ENCODE results near the gene CENPU. TPM values are rescaled to one million over a fixed set of nuclear protein-coding genes. Genes with fewer than 3 reads are reported as not detected.
"Not testable (repeated sequence)": the region's sequence is repeated elsewhere in the genome, so short reads cannot be mapped to it uniquely, and the experiment has no call there.

The CENPU gene
- total and polyA plus RNA-seq, 2 of the 13 experiments (the other 11 are each of a cell fraction or from before 2014, with no cell fraction given): 11.7 to 35.8 TPM

GRCh38 chr4:184744236-184744635, 10.3 kb upstream of the CENPU start:
- H3K9ac ChIP-seq (ENCODE audit: insufficient read depth, low read depth, low read length): no peak overlapping the region
- no peaks in the 10 kb centered on the region for H4K20me1 ChIP-seq (ENCODE audit: insufficient read depth, low read length)
- FAIRE-seq (no peak), DNase-seq (ENCODE audit: low spot score) (no peak), ATAC-seq (no peak)
- H3K79me2 ChIP-seq (ENCODE audit: insufficient read depth, low read length): no peaks in the 10 kb centered on the region
- 52% methylated on average over 5 of the region's 10 CpGs for WGBS (ENCODE audit: low lambda C conversion rate)
- no peaks in the 10 kb centered on the region for H3K9me3 ChIP-seq (ENCODE audit: low read length)
- in situ Hi-C loops (cut with HindIII; ENCODE audit: extremely low pct_ligation_motif_present, low pct_unique_long_range_greater_than_20kb): loop anchor here (10.0 kb wide), 1 partner anchor 81 kb away; the partner anchor contains the start of gene ACSL1
- H3K27me3 ChIP-seq (ENCODE audit: control insufficient read depth in 1 of 2, insufficient read depth in 2 of 2, low read length in 2 of 2): no peaks in the 10 kb centered on the region
- H3K36me3 ChIP-seq (replicated peaks in 1 of 2; ENCODE audit: control insufficient read depth in 1 of 2, insufficient read depth in 2 of 2, low read length in 2 of 2): no peaks in the 10 kb centered on the region
- no TSS peak for BruUV-seq (replicated peaks)
- H2AFZ ChIP-seq (ENCODE audit: low read length): no peak overlapping the region
- no peak overlapping the region for H3K27ac ChIP-seq (ENCODE audit: extremely low read length, insufficient read depth, low read length)
- no peak for TF ChIP-seq TFDP2 (CRISPR knock-in tag; IDR thresholded peaks at IDR 0.05)
- TF ChIP-seq FOXM1 (CRISPR knock-in tag; IDR thresholded peaks at IDR 0.05): no peak
- TF ChIP-seq ZNF17 (CRISPR knock-in tag; IDR thresholded peaks at IDR 0.05): no peak
- TF ChIP-seq ZNF570 (CRISPR knock-in tag; IDR thresholded peaks at IDR 0.05; ENCODE audit: borderline replicate concordance): no peak
- peak overlapping the region; percentile 55 for H3K4me2 ChIP-seq (ENCODE audit: low read depth, low read length)
- peaks cover 53% of the 10 kb centered on the region for H3K4me1 ChIP-seq (ENCODE audit: insufficient read depth, low read length)
- peak overlapping the region in 1 of 3 experiments; percentile 10; a peak in 1 of 6 replicates for H3K4me3 ChIP-seq (replicated peaks in 1 of 3; ENCODE audit: insufficient read depth in 1 of 3, low read depth in 2 of 3, low read length in 3 of 3)
- ChIA-PET POLR2A (no interaction called here), CTCF (ENCODE audit: low intra/inter-chr PET ratio, low total read pairs) (no interaction called here)
- intact Hi-C loops (cut with micrococcal nuclease; ENCODE audit: unreplicated experiment): loop anchor here (2.0 to 10.0 kb wide), 3 partner anchors 175 to 1291 kb away; no protein-coding TSS in a partner anchor

DNA sequence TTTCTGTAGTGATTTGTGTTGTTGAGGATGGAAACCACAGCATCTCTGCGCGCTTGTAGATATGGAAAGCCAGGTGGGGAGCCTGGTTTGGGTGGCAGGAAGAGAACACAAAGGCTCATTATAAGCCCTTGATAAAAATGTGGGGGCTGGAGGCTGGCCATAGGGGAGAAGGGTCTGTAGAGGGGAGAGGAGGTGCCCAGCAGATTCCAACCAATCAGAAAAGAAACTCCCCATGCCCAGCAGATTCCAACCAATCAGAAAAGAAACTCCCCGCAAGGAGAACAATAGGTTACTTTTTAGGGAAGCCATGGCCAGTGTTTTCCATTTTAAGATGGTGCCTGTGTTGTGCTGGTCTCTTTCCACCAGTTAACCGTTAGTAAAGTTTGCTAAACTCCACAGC, 9.8 kb upstream of the CENPU start:
- Histone ChIP-seq H3K4me3 (replicated peaks in 1 of 3; ENCODE audit: insufficient read depth in 1 of 3, low read depth in 2 of 3, low read length in 3 of 3) (no peak overlapping the region), H4K20me1 (ENCODE audit: insufficient read depth, low read length) (no peaks in the 10 kb centered on the region), H3K9me3 (ENCODE audit: low read length) (no peaks in the 10 kb centered on the region), H3K36me3 (replicated peaks in 1 of 2; ENCODE audit: control insufficient read depth in 1 of 2, insufficient read depth in 2 of 2, low read length in 2 of 2) (no peaks in the 10 kb centered on the region), H3K4me1 (ENCODE audit: insufficient read depth, low read length) (peaks cover 53% of the 10 kb centered on the region), H3K27me3 (ENCODE audit: control insufficient read depth in 1 of 2, insufficient read depth in 2 of 2, low read length in 2 of 2) (no peaks in the 10 kb centered on the region), H3K27ac (ENCODE audit: extremely low read length, insufficient read depth, low read length) (no peak overlapping the region), H2AFZ (ENCODE audit: low read length) (no peak overlapping the region), H3K9ac (ENCODE audit: insufficient read depth, low read depth, low read length) (no peak overlapping the region), H3K79me2 (ENCODE audit: insufficient read depth, low read length) (no peaks in the 10 kb centered on the region), H3K4me2 (ENCODE audit: low read depth, low read length) (peak overlapping the region; percentile 55)
- CTCF ChIA-PET (ENCODE audit: low intra/inter-chr PET ratio, low total read pairs): no interaction called here
- ATAC-seq (no peak), DNase-seq (ENCODE audit: low spot score) (no peak), FAIRE-seq (no peak)
- POLR2A ChIA-PET: no interaction called here
- in situ Hi-C loops (cut with HindIII; ENCODE audit: extremely low pct_ligation_motif_present, low pct_unique_long_range_greater_than_20kb) (loop anchor here (10.0 kb wide), 1 partner anchor 81 kb away; the partner anchor contains the start of gene ACSL1), intact Hi-C loops (cut with micrococcal nuclease; ENCODE audit: unreplicated experiment) (loop anchor here (2.0 to 10.0 kb wide), 3 partner anchors 175 to 1291 kb away; no protein-coding TSS in a partner anchor)
- TF ChIP-seq ZNF724P (CRISPR knock-in tag; IDR thresholded peaks at IDR 0.05; ENCODE audit: borderline replicate concordance) (no peak), ZFP41 (CRISPR knock-in tag; IDR thresholded peaks at IDR 0.05; ENCODE audit: borderline replicate concordance) (no peak), ZNF296 (CRISPR knock-in tag; conservative IDR thresholded peaks at IDR 0.05) (no peak)
- BruUV-seq (replicated peaks): no TSS peak
- WGBS (ENCODE audit: low lambda C conversion rate): 67% methylated on average over 4 of the region's 4 CpGs

DNA sequence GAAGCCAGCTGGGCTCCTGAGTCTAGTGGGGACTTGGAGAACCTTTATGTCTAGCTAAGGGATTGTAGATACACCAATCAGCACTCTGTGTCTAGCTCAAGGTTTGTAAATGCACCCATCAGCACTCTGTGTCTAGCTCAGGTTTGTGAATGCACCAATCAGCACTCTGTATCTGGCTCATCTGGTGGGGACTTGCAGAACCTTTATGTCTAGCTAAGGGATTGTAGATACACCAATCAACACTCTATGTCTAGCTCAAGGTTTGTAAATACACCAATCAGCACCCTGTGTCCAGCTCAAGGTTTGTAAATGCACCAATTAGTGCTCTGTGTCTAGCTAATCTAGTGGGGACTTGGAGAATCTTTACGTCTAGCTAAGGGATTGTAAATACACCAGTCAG, 7.8 kb upstream of the CENPU start:
- H3K79me2 ChIP-seq (ENCODE audit: insufficient read depth, low read length); H3K27me3 ChIP-seq (ENCODE audit: control insufficient read depth in 1 of 2, insufficient read depth in 2 of 2, low read length in 2 of 2); POLR2A ChIA-PET; H3K4me2 ChIP-seq (ENCODE audit: low read depth, low read length); H3K9me3 ChIP-seq (ENCODE audit: low read length); H4K20me1 ChIP-seq (ENCODE audit: insufficient read depth, low read length); BruUV-seq (replicated peaks); FAIRE-seq; H3K27ac ChIP-seq (ENCODE audit: extremely low read length, insufficient read depth, low read length); CTCF ChIA-PET (ENCODE audit: low intra/inter-chr PET ratio, low total read pairs); H3K36me3 ChIP-seq (replicated peaks in 1 of 2; ENCODE audit: control insufficient read depth in 1 of 2, insufficient read depth in 2 of 2, low read length in 2 of 2); ATAC-seq; H3K4me3 ChIP-seq (replicated peaks in 1 of 3; ENCODE audit: insufficient read depth in 1 of 3, low read depth in 2 of 3, low read length in 3 of 3); H3K9ac ChIP-seq (ENCODE audit: insufficient read depth, low read depth, low read length); H2AFZ ChIP-seq (ENCODE audit: low read length); DNase-seq (ENCODE audit: low spot score): not testable (repeated sequence)
- intact Hi-C loops (cut with micrococcal nuclease; ENCODE audit: unreplicated experiment): loop anchor here (10.0 kb wide), 2 partner anchors 187 to 1293 kb away; no protein-coding TSS in a partner anchor
- WGBS (ENCODE audit: low lambda C conversion rate): no CpG with 5 or more reads among the region's 1 CpG
- peaks cover 42% of the 10 kb centered on the region for H3K4me1 ChIP-seq (ENCODE audit: insufficient read depth, low read length)
- in situ Hi-C loops (cut with HindIII; ENCODE audit: extremely low pct_ligation_motif_present, low pct_unique_long_range_greater_than_20kb): loop anchor here (10.0 kb wide), 1 partner anchor 83 kb away; the partner anchor contains the start of gene ACSL1
